HCT116 (cell line): Measurements from ENCODE around the gene RFX1.

ENCODE experiments used
- ATF3 ChIP-seq: IDR thresholded peaks from 2 replicates; pipeline ENCODE4 v1.6.1; 2012
- CTCF ChIP-seq, 3 experiments: fragments of 200-600 bp in 1 of 3; sonication (generic) in 1 of 3; IDR thresholded peaks in 2 of 3; conservative IDR thresholded peaks in 1 of 3; 2 replicates each; pipeline ENCODE4 v1.5.1; 2012 to 2017; ENCODE audit warnings: low read depth in 2 of 3, low read length in 2 of 3, antibody characterized with exemption in 1 of 3, borderline replicate concordance in 1 of 3, control low read depth in 1 of 3, mild to moderate bottlenecking in 1 of 3, mixed read lengths in 1 of 3, mixed run types in 1 of 3, moderate library complexity in 1 of 3; ENCODE audit not compliant: insufficient read depth in 1 of 3
- EZH2phosphoT487 ChIP-seq: fragments of 200-600 bp; IDR thresholded peaks from 2 replicates; pipeline ENCODE4 v1.6.1; 2018; ENCODE audit warnings: antibody characterized with exemption, borderline replicate concordance
- MAX ChIP-seq: IDR thresholded peaks from 2 replicates; pipeline ENCODE4 v1.6.1; 2012
- POLR2A ChIP-seq: IDR thresholded peaks from 2 replicates; pipeline ENCODE4 v1.7.0; 2011; ENCODE audit warnings: borderline replicate concordance; ENCODE audit not compliant: insufficient read depth, insufficient read length; ENCODE audit errors: extremely low read depth
- POLR2AphosphoS5 ChIP-seq: IDR thresholded peaks from 2 replicates; pipeline ENCODE4 v1.6.1; 2011; ENCODE audit warnings: mild to moderate bottlenecking, low read depth, low read length, moderate library complexity
- RAD21 ChIP-seq: IDR thresholded peaks from 2 replicates; pipeline ENCODE4 v1.6.1; 2012; ENCODE audit warnings: low read depth, mild to moderate bottlenecking
- SIN3A ChIP-seq: IDR thresholded peaks from 2 replicates; pipeline ENCODE4 v1.6.1; 2012; ENCODE audit warnings: low read depth
- YY1 ChIP-seq: IDR thresholded peaks from 2 replicates; pipeline ENCODE4 v1.6.1; 2011; ENCODE audit warnings: low read length, low read depth, moderate library complexity, mild to moderate bottlenecking; ENCODE audit not compliant: insufficient replicate concordance; ENCODE audit errors: extremely low read depth
- TF ChIP-seq, protein P1 (sequence below): IDR thresholded peaks from 2 replicates; pipeline ENCODE4 v1.6.1; 2012; ENCODE audit warnings: low read depth
- TF ChIP-seq, protein P2 (sequence below): IDR thresholded peaks from 2 replicates; pipeline ENCODE4 v1.6.1; 2011; ENCODE audit warnings: mild to moderate bottlenecking, low read length, moderate library complexity; ENCODE audit not compliant: insufficient replicate concordance; ENCODE audit errors: extremely low read depth

GRCh38 chr19:13998426-13998825 lies 7.7 kb downstream of the RFX1 start:
- TF ChIP-seq CTCF (IDR thresholded peaks at IDR 0.05 in 2 of 3, conservative IDR thresholded peaks at IDR 0.05 in 1 of 3; ENCODE audit: borderline replicate concordance in 1 of 3, insufficient read depth in 1 of 3, low read depth in 2 of 3, low read length in 2 of 3) (no peak), ATF3 (no peak), POLR2AphosphoS5 (no peak), POLR2A (no peak), RAD21 (no peak), SIN3A (no peak), MAX (no peak), EZH2phosphoT487 (no peak), YY1 (no peak)
- TF ChIP-seq, protein P1, sequence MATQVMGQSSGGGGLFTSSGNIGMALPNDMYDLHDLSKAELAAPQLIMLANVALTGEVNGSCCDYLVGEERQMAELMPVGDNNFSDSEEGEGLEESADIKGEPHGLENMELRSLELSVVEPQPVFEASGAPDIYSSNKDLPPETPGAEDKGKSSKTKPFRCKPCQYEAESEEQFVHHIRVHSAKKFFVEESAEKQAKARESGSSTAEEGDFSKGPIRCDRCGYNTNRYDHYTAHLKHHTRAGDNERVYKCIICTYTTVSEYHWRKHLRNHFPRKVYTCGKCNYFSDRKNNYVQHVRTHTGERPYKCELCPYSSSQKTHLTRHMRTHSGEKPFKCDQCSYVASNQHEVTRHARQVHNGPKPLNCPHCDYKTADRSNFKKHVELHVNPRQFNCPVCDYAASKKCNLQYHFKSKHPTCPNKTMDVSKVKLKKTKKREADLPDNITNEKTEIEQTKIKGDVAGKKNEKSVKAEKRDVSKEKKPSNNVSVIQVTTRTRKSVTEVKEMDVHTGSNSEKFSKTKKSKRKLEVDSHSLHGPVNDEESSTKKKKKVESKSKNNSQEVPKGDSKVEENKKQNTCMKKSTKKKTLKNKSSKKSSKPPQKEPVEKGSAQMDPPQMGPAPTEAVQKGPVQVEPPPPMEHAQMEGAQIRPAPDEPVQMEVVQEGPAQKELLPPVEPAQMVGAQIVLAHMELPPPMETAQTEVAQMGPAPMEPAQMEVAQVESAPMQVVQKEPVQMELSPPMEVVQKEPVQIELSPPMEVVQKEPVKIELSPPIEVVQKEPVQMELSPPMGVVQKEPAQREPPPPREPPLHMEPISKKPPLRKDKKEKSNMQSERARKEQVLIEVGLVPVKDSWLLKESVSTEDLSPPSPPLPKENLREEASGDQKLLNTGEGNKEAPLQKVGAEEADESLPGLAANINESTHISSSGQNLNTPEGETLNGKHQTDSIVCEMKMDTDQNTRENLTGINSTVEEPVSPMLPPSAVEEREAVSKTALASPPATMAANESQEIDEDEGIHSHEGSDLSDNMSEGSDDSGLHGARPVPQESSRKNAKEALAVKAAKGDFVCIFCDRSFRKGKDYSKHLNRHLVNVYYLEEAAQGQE: no peak
- TF ChIP-seq, protein P2, sequence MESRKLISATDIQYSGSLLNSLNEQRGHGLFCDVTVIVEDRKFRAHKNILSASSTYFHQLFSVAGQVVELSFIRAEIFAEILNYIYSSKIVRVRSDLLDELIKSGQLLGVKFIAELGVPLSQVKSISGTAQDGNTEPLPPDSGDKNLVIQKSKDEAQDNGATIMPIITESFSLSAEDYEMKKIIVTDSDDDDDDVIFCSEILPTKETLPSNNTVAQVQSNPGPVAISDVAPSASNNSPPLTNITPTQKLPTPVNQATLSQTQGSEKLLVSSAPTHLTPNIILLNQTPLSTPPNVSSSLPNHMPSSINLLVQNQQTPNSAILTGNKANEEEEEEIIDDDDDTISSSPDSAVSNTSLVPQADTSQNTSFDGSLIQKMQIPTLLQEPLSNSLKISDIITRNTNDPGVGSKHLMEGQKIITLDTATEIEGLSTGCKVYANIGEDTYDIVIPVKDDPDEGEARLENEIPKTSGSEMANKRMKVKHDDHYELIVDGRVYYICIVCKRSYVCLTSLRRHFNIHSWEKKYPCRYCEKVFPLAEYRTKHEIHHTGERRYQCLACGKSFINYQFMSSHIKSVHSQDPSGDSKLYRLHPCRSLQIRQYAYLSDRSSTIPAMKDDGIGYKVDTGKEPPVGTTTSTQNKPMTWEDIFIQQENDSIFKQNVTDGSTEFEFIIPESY: no peak
